NCI-H2227 (cell line): ENCODE data around the gene SH3BGRL2.

Experiments
- DNase-seq: peaks from one replicate; lab custom pipeline; 2025; ENCODE audit not compliant: unreplicated experiment; lab: John Stamatoyannopoulos, UW

The SH3BGRL2 gene

GRCh38 chr6:79694623-79695343 lies 63.7 kb downstream of the SH3BGRL2 start:
- no peak for DNase-seq

- no peak for DNase-seq
These were observed 66.3 kb downstream of the SH3BGRL2 start for GRCh38 chr6:79697430-79697829.

GRCh38 chr6:79699606-79700005 lies 68.5 kb downstream of the SH3BGRL2 start:
- DNase-seq: no peak

GRCh38 chr6:79702691-79703090 lies 71.6 kb downstream of the SH3BGRL2 start:
- no peak for DNase-seq

- no peak for DNase-seq
These were observed 73.1 kb downstream of the SH3BGRL2 start for GRCh38 chr6:79704200-79704599.

- no peak for DNase-seq
These were observed 74.4 kb downstream of the SH3BGRL2 start for GRCh38 chr6:79705456-79705995.

- no peak for DNase-seq
These were observed 75.4 kb downstream of the SH3BGRL2 start for GRCh38 chr6:79706527-79706926.

GRCh38 chr6:79707621-79708020 lies 76.5 kb downstream of the SH3BGRL2 start:
- no peak for DNase-seq

GRCh38 chr6:79708095-79708791 lies 77.1 kb downstream of the SH3BGRL2 start:
- no peak for DNase-seq

GRCh38 chr6:79710127-79710526 lies 79.0 kb downstream of the SH3BGRL2 start:
- no peak for DNase-seq

- no peak for DNase-seq
These were observed 80.0 kb downstream of the SH3BGRL2 start for GRCh38 chr6:79711167-79711566.

GRCh38 chr6:79712144-79712543 lies 81.0 kb downstream of the SH3BGRL2 start:
- no peak for DNase-seq

- DNase-seq: no peak
These were observed 81.5 kb downstream of the SH3BGRL2 start for GRCh38 chr6:79712616-79713135.

GRCh38 chr6:79713701-79714322 lies 82.7 kb downstream of the SH3BGRL2 start:
- DNase-seq: peak; percentile 60

GRCh38 chr6:79717989-79718388 lies 86.9 kb downstream of the SH3BGRL2 start:
- no peak for DNase-seq

- DNase-seq: no peak
These were observed 87.5 kb downstream of the SH3BGRL2 start for GRCh38 chr6:79718509-79719247.

- DNase-seq: no peak
These were observed 88.3 kb downstream of the SH3BGRL2 start for GRCh38 chr6:79719248-79719960.

GRCh38 chr6:79724816-79725215 lies 93.7 kb downstream of the SH3BGRL2 start:
- DNase-seq: no peak

GRCh38 chr6:79731471-79731870 lies 100.3 kb downstream of the SH3BGRL2 start:
- DNase-seq: no peak

- no peak for DNase-seq
These were observed 102.3 kb downstream of the SH3BGRL2 start for GRCh38 chr6:79733388-79733787.
